ENCODE measurements around the gene GPR55. TPM values are rescaled to one million over a fixed set of nuclear protein-coding genes. Genes with fewer than 3 reads are reported as not detected.

GPR55 gene
- total RNA-seq, 1 experiment from 2014 or later = not detected

- POLR2A ChIA-PET = no interaction called here
- no peak overlapping the region for H3K27ac Mint-ChIP-seq (ENCODE audit: low read depth, unreplicated experiment)
- no peaks in the 10 kb centered on the region for H3K9me3 Mint-ChIP-seq (ENCODE audit: unreplicated experiment)
- H3K36me3 Mint-ChIP-seq (ENCODE audit: insufficient read depth, unreplicated experiment) = no peaks in the 10 kb centered on the region
- TF ChIP-seq CTCF (IDR thresholded peaks at IDR 0.05; ENCODE audit: unreplicated experiment) = no peak
- no peaks in the 10 kb centered on the region for H3K27me3 Mint-ChIP-seq (ENCODE audit: insufficient read depth, unreplicated experiment)
- H3K4me3 Mint-ChIP-seq (ENCODE audit: unreplicated experiment) = no peak overlapping the region
- BruUV-seq (replicated peaks) = no TSS peak
- no peaks in the 10 kb centered on the region for H3K4me1 Mint-ChIP-seq (ENCODE audit: insufficient read depth, unreplicated experiment)
- DNase-seq (ENCODE audit: unreplicated experiment) = no peak
- CTCF ChIA-PET = no interaction called here
- intact Hi-C loops (cut with micrococcal nuclease) = no loop called here
Observed at GRCh38 chr2:230887342-230887741, 37.7 kb downstream of the GPR55 start.

DNA sequence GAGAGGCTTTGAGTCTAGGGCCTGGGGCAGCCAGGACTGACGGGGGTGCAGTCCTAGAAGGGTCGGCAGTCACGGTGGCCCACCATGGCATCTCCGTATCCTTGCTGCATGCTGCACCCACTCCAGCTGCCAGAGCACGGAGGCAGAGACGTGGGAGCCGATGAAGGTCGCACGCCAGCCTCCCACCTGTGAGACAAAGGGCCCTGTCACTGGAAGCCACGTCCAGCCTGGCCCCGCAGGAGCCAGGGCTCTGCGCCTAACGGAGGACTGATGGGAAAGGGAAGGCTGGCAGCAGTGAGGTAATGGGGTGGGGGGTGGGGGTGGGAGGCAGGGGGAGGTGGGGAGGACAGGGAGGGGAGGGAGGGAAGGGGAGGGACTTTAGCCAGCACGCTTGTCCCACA, 38.4 kb downstream of the GPR55 start:
- ChIA-PET POLR2A (no interaction called here), CTCF (no interaction called here)
- BruUV-seq (replicated peaks) = no TSS peak
- no peak for TF ChIP-seq CTCF (IDR thresholded peaks at IDR 0.05; ENCODE audit: unreplicated experiment)
- intact Hi-C loops (cut with micrococcal nuclease) = no loop called here
- DNase-seq (ENCODE audit: unreplicated experiment) = no peak
- Mint-ChIP-seq H3K27ac (ENCODE audit: low read depth, unreplicated experiment) (no peak overlapping the region), H3K4me1 (ENCODE audit: insufficient read depth, unreplicated experiment) (no peaks in the 10 kb centered on the region), H3K36me3 (ENCODE audit: insufficient read depth, unreplicated experiment) (no peaks in the 10 kb centered on the region), H3K27me3 (ENCODE audit: insufficient read depth, unreplicated experiment) (no peaks in the 10 kb centered on the region), H3K4me3 (ENCODE audit: unreplicated experiment) (no peak overlapping the region), H3K9me3 (ENCODE audit: unreplicated experiment) (no peaks in the 10 kb centered on the region)

- POLR2A ChIA-PET = no interaction called here
- H3K27ac Mint-ChIP-seq (ENCODE audit: low read depth, unreplicated experiment) = no peak overlapping the region
- CTCF ChIA-PET = no interaction called here
- DNase-seq (ENCODE audit: unreplicated experiment) = no peak
- H3K36me3 Mint-ChIP-seq (ENCODE audit: insufficient read depth, unreplicated experiment) = no peaks in the 10 kb centered on the region
- no peaks in the 10 kb centered on the region for H3K4me1 Mint-ChIP-seq (ENCODE audit: insufficient read depth, unreplicated experiment)
- H3K27me3 Mint-ChIP-seq (ENCODE audit: insufficient read depth, unreplicated experiment) = no peaks in the 10 kb centered on the region
- H3K4me3 Mint-ChIP-seq (ENCODE audit: unreplicated experiment) = no peak overlapping the region
- BruUV-seq (replicated peaks) = no TSS peak
- intact Hi-C loops (cut with micrococcal nuclease) = no loop called here
- no peaks in the 10 kb centered on the region for H3K9me3 Mint-ChIP-seq (ENCODE audit: unreplicated experiment)
- TF ChIP-seq CTCF (IDR thresholded peaks at IDR 0.05; ENCODE audit: unreplicated experiment) = no peak
Observed at GRCh38 chr2:230886206-230886605, 38.8 kb downstream of the GPR55 start.

DNA sequence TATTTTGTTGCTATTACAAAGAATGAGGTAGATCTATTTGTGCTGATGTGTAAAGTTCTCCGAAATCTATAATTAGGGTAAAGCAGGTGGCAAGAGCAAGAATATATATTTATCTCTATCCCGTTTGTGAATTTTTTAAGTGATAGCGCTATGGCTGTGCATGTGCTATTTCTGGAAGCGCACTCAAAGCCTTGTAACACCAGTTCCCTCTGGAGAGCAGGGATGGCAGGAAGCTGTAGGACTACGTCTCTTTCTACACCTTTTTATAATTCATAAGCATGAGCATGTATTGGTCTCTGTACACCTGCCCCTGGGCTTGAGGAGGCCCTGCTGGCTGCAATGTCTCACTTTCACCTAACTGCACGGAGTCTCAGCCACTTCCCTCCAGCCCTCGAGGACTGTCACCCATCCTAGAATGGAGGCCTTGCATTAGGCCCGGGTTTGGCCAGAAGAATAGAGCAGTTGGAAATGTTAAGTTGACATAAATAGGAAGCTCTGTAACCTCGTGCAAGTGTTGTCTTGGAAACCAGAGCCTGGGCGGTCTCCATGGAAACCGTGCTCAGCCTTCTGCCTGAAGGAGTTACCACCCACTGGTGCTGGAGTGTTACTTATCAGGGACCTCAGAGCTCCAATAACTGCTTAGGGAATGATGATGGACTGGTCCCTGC, 39.4 kb downstream of the GPR55 start:
- no peak overlapping the region for H3K27ac Mint-ChIP-seq (ENCODE audit: low read depth, unreplicated experiment)
- no peak overlapping the region for H3K4me3 Mint-ChIP-seq (ENCODE audit: unreplicated experiment)

More for the DNA sequence above, 39.4 kb downstream of the GPR55 start:
- H3K9me3 Mint-ChIP-seq (ENCODE audit: unreplicated experiment) = no peaks in the 10 kb centered on the region
- no peaks in the 10 kb centered on the region for H3K4me1 Mint-ChIP-seq (ENCODE audit: insufficient read depth, unreplicated experiment)
- H3K27me3 Mint-ChIP-seq (ENCODE audit: insufficient read depth, unreplicated experiment) = no peaks in the 10 kb centered on the region
- CTCF ChIA-PET = interaction anchor here (0.6 kb wide), 1 partner anchor 84 kb away, joined by 3 read pairs; no protein-coding TSS in a partner anchor
- no peaks in the 10 kb centered on the region for H3K36me3 Mint-ChIP-seq (ENCODE audit: insufficient read depth, unreplicated experiment)
- intact Hi-C loops (cut with micrococcal nuclease) = no loop called here
- TF ChIP-seq CTCF (IDR thresholded peaks at IDR 0.05; ENCODE audit: unreplicated experiment) = no peak
- POLR2A ChIA-PET = no interaction called here
- DNase-seq (ENCODE audit: unreplicated experiment) = no peak
- BruUV-seq (replicated peaks) = no TSS peak

Measured in MCF 10A (cell line).